ENCODE measurements around the gene OAS1.

Gene OAS1

DNA sequence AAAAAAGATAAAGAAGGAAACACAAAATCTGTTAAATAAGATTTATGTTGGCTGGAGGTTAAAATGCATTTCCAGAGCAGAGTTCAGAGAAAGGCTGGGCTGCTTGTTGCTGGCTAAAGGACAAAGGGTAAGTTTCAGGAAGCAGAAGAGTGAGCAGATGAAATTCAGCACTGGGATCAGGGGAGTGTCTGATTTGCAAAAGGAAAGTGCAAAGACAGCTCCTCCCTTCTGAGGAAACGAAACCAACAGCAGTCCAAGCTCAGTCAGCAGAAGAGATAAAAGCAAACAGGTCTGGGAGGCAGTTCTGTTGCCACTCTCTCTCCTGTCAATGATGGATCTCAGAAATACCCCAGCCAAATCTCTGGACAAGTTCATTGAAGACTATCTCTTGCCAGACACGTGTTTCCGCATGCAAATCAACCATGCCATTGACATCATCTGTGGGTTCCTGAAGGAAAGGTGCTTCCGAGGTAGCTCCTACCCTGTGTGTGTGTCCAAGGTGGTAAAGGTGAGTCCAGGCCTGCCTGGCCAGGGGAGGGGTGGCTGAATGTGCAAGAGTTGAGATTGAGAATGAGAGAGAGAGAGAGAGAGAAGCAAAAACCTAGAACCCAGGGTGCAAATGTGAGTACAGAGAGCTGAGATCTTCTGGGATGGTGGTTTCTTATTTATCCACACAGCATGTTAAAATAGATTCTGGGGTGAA, at the start of gene OAS1:
TSS of gene OAS1 (plus strand) at position 251 of the 703 bp plus-strand sequence. CDS start at position 329, 78 bp downstream.
- DNase-seq, result peak in 7 of 56 donors; percentile 6 to 45 (median 28)

DNA sequence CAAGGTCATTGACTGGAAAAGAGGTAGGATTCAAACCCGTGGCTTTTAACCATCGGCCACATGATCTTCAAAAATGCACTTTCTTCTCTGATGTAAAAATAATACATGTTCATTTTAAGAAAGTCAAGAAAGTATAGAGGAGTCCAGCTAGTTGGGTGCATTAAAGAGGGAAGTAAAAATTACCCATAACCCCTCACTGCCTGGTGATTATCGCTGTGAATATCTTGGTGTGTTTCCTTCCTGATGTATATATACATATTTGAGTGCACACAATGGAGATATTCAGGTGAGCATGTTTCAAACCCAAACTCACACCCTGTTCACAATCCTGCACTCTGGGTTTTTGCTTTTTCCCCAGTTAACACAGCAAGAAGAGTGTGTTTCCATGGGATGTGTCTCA, 47.5 kb upstream of the OAS1 start:
- DNase-seq, result no peak

DNA sequence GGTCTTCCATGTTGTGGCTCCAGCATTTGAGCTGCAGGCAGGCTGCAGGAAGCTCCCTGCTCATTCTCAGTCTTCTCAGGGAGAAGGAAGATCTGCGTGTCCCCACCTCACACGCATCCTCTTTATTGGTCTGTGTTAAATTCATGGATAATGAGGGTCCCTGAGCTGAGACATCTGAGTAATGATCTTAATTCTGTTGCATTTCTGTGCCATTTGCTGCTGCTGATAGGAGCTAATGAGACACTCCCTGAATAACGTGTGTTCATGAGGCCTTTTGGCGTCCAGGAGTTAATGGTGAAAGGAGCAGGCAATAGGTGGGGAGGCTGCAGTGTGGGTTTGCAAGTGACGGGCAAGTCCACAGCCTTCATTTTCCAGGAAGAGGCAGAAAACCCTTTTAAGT, 46.6 kb upstream of the OAS1 start:
- DNase-seq, result no peak

DNA sequence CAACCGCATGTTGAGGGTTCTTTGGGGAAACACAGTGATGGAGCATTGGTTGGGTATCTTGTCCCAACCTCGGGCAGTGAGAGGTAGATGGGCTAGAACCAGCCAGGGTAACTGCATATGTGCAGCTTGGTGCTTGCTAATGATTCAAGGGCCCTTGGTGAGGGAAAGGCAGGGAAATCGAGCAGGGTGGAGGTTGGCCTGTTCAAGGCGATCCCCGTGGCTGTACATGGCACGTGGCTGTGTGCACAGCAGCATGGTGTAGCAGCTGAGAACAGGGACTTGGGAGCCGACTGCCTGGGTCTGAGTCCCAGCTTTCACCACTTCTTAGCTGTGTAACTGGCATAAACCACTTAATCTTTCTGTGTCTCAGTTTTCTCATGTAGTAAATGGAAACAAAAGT, 45.5 kb upstream of the OAS1 start:
- no peak for DNase-seq

DNA sequence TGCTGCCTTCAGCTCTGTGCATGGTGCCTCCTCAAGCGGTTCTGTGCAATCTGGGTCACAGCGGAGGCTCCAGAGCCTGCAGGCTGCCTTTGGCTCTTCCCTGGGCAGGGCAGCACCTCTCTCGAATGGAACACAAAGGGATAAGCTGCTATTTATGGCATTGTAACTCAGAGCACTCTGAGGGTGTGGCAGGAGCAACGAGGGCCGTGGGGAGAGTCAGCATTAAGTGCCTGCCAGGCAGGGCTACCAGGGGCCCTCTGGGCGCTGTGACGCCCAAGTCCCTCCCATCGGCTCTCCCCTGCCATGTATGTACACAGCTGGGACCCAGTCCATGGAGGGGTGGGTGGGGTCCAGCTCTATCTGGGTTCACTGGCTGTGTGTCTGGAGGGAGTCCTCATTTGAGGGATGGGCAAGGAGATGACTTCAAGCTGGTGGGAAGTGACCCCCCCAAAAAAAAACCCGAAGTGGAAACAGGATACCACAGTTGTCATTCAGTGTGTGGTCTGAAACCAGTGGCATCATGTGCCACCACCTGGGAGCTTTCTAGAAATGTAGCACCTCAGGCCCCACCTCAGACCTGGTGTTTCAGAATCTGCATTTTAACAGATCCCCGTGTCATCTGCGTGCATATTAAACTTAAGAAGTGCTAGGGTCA, 44.0 kb upstream of the OAS1 start:
- no peak for DNase-seq

DNA sequence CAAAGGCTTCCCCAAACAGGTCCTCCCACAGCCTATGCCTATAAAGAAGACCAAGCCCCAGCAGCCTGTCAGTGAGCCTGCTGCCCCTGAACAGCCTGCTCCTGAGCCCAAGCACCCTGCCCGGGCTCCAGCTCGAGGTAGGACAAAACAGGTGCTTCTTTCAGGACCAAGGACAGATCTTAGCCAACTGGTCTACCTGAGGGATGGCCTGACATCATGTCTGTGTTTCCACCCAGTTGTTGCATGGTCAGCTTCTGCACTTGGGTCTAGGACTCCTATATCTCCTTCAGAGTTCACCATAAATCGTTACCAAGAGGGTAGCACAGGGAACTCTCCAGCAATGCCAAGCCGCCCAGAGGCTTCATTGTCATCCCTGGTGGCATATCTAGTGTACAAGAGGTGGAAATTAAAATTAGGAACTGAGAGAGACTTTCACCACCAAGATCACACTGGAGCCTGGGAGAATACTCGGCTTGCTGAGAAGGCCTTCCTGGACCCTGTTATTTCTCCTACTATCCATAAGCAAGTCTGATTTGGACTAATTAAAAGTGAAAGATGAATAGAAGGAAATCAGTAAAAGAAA, 38.2 kb upstream of the OAS1 start:
- no peak for DNase-seq

DNA sequence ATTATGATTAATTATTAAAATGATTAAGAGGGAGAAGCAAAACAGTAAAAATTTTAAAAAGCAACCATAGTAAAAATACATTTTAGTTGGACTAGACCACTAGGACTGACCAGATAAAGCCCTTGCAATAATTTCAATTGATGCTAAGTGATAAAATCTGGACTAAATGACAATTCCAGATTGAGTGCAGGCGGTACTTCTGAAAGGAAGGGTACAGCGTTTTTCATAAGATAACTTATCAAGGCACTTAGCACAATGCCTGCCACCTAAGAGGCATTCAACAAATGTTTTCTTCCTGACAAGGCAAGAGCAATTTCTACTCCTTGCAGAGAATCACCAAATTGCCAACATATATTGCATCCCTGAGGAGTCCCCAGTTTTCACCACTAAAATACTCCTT, 37.7 kb upstream of the OAS1 start:
- DNase-seq, result no peak

DNA sequence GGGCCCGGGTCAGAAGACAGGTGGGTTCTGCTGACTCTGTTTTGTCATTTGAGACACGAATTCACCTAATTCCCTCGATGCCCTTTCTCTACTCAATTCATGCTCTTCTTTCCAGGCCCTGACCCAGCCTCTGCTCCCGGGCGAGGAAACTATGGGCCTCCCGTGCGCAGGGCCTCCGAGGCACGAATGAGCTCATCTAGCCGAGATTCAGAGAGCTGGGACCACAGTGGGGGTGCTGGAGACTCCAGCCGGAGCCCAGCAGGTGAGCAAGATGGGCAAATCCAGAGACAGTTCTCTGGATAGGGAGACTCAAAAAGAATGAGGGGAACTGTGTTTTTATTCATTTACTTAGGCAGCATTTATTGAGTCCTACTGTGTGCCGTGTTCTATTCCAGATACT, 37.0 kb upstream of the OAS1 start:
- DNase-seq, result no peak

DNA sequence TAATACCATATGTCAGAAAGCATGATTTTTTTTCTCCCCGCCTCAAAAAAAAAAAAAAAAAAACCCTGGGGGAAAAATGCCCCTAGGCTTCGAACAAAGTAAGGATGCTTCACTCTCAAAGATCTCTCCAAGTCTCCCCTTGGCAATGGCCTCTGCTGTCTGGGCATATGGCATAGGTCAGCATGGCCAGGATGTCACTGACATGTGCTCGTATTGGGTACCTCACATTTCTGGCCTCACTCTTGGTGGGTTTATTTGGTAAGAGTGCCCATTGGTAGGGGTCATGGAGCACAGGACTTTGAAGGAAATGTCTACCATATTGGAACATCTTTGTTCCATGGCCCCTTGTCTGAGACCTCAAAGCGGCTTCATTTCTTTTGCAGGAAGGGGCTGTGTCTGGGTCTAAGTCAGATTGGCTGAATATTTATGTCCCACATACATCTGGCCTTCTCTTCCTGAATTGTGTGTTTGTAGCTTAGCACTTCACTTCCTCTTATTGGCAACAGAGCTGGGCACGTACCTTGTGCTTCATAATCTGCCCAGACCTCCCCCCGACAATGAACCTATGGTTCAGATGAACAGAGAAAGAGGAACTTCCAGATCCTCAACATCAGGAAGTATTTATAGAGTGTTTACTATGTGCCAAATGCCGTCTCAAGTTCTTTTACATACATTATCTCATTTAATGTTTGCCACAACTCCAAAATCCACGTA, 36.3 kb upstream of the OAS1 start:
- no peak for DNase-seq

DNA sequence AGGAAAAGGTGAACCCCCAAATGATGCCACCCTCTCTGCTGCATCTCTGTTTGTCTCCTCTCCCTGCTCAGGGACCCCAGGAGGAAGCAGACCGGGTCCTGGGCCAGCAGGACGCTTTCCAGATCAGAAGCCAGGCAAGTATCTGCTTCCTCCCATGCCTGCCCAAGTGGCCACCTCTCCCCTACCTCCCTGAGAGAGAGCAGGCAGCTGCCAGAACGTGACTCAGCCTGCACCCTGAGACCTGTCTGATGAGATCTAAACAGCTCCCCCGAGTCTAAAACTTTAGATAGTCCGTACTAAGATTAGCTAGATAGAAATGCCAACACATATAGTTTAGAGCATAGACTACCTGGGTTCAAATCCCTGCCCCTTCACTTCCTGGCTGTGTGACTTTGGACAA, 31.2 kb upstream of the OAS1 start:
- DNase-seq, result no peak

DNA sequence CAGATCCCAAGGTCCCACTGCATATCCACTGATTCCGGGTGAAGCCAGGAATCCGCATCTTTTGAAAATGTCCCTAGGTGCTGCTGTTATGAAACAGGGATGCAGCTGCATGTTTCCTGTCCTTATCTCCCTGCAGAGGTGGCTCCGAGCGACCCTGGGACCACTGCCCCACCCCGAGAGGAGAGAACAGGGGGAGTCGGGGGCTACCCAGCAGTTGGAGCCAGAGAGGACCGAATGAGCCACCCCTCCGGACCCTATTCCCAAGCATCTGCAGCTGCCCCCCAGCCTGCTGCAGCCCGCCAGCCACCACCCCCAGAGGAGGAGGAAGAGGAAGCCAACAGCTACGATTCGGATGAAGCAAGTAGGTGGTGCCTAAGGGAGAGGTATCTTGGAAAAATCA, 30.3 kb upstream of the OAS1 start:
- DNase-seq, result no peak

DNA sequence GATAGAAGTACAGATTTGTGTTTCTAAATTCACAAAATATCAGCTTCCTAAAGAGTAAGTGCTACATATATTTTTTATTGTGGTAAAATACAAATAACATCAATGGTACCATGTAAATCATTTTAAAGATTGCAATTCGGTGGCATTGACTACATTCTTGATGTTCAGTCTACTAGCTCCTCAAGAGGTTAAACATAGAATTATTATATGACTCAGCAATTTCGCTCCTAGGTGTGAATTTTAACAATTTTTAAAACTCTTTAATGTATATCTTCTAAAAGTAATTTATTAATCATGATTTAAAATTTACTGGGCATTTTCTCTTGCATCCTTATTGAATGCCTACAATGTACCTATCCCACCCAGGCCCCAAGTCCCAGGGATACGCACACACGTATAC, 29.8 kb upstream of the OAS1 start:
- no peak for DNase-seq

DNA sequence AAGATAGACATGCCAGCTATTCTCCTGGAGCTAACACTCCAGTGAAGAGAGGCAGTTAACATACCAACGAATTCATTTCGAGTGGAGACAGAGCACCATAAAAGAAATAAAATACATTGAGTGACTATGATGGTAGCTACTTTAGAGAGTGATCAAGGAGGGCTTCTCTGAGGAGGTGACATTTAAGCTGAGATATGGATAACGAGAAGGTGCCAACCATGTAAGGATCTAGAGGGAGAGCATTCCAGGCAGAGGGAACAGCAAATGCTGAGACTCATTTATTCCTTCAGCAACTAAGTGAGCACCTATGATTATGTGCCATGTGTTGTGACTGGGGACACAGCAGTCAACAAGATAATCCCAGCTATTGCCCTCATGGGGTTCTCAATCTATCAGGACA, 28.3 kb upstream of the OAS1 start:
- no peak for DNase-seq

DNA sequence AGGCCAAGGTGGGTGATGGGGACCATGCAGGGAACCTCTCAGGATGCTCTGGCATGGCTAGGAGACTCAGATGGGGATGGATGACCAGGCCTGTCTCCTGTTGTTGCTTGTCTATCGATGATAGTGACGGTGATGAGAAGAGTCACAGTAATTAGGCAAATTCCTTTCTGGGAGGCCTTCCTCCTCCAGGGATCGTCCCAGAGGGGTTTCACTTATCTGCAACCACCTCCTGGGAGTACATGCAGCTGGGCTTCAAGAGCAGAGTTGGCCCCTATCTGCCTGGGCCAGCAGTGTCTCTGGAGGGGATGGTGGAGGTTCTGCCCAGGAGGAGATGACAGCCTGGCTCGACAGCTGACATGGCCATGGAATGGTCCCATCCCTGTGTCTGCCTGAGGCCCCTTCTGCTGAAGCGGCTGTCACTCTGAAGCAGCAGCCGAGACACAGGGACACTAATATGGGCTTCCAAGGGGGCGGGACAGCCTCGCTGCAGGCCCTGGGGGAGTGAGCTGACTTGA, 27.5 kb upstream of the OAS1 start:
- no peak for DNase-seq

DNA sequence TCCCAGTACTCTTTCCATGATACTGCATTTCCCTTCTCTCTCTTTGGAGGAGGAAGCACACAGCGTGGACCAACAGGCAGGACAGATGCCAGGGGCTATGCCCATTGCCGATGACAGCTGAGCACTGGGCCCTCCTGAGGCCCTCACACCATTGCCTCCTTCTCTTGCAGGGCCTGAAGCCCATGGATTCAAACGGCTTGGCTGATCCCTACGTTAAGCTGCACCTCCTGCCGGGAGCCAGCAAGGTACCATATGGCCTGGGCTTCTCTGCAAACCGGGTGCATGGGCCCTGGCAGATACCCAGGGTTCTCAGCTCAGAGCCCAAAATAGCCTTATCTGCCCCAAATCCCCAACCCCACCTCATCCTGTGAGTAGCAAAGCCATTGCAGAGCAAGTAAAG, 25.2 kb upstream of the OAS1 start:
- peak in 1 of 56 donors; percentile 4 for DNase-seq

DNA sequence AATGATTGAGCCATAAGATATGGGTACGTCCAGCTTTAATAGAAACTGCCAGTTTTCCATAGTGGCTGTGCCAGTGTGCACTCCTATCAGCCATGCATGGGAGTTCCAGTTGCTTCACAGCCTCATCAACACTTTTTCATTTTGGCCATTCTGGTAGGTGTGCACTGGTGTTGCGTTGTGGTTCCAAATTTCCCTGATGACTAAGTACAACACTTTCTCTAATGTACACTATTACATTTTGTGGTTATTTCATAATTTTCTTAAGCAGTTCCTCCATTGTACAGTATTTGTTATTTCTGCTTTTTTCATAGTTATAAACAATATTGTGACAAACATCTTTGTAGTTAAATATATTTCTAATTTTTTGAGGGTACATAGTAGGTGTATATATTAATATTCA, 21.5 kb upstream of the OAS1 start:
- no peak for DNase-seq

DNA sequence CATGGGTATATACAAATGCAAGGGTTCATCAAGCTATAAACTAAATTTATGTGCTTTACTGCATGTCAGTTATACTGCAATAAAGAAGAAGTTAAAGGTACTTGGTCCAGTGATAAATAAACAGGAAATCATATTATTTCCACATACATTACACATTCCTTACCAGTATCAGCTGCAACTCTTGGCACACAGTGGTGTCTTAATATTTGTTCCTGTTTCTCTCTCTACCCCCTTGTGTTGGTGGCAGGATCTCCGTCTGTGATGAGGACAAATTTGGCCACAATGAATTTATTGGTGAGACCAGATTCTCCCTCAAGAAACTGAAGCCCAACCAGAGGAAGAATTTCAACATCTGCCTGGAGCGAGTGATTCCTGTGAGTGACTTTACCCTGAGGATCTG, 19.2 kb upstream of the OAS1 start:
- DNase-seq, result no peak

DNA sequence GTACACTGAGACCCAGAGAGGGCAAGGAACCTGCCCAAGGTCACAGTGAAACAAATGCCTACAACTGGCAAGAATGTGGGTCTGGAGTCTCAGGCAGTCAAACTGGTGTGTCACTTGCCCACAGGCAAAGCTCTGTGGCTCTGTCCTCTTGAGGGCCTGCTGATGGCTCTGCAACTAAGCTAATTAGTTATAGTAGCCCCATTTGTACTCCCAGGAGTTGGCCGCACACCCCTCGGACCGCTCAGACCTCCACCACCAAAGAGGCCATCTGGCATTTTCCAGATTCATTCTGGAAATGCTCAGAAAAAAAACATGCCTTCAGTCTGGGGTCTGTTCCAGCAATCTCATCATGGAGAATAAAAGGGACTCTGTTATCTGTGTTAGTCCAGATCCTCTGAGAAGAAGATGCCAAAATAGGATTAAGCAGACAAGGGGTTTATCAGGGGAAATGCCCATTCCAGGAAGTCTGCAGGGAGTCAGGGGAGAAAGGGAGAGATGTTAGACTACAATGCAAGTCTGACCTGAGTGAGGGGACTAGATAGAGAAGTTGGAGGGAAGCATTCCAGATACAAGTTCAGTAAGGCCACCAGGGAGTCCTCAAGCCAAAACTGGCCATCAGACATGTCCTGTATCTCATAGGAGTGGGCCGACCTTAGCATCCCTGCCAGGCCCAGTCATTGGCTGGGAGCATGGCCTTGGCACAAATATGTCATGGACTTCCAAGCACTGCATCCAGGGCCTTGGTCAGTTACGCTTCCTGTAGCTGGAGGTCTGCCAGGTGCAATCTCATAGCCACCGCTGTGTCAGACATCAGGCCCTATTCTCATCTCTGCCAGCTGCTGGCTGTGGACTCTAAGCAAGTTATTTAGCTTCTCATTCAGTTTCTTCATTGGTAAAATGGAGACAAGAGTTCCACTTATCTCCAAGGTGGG, 15.4 kb upstream of the OAS1 start:
- peak in 9 of 56 donors; percentile 5 to 66 (median 11) for DNase-seq

DNA sequence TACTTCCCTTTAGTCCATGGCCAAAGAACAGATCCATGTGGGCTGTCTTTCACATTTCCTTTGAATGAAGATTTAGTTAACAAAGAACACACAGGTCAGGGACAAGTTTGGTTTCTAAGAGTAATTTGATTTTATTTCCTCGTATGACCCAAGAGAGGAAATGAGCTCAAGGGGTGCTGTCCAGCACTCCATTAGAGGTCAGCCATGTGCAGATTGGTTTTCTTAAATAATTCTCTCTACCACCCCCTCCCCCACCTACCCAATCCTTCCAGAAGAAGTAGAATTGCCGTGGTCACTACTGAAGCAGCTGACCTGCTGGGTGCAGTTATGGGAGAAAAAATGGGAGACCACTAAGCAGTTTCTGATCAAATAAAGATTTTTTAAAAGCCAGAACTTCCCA, 13.9 kb upstream of the OAS1 start:
- no peak for DNase-seq

DNA sequence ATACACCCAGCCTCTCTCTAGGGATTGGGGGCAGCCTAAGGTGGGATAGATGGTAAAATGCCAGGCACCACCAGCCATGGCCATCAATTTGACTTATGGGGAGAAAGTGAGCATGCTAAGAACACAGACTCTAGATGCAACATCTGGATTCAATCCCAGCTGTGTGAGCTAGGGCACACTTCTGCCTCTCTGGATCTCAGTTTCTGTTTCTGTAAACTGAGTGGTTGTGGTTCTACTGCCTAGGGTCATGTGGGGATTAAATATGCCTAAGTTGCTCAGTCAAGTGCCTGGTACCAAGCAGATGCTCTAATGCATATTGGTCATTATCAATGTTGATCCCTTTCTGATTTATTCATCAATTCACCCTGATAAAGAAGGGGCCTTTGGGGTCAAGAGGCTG, 12.6 kb upstream of the OAS1 start:
- no peak for DNase-seq

DNA sequence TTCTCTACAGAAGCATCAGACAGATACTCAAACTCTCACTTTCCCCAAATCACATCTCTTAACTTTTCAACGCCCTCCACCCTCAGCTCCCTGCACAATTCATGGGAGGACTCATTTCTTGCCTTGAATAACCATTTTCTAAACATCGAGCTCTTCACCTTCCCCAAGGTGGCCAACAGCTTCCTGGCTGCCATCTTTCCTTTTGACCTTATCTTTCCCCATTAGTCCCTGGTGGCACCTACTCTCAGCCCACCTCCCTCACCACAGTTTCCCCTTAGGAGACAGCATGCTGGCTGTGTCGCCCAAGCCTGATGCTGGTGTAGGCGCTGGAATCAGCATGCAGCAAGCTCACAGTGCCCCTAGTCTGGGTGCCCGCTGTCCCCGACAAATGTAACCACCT, 8.4 kb upstream of the OAS1 start:
- DNase-seq, result no peak

Data from amygdala (tissue), 56 donors.